UCSD-AML1 (cell line): ENCODE data around the gene MAP3K19.
A peak's percentile ranks its signal among the peaks of the same experiment; 100 is the strongest.
"Not testable (repeated sequence)": the region's sequence is repeated elsewhere in the genome, so short reads cannot be mapped to it uniquely, and the experiment has no call there.

ENCODE experiments used
- DNase-seq: peaks from one replicate; lab custom pipeline; 2025; ENCODE audit not compliant: unreplicated experiment; lab: John Stamatoyannopoulos, UW

The MAP3K19 gene

GRCh38 chr2:134988994-134989605 lies 58.1 kb downstream of the MAP3K19 start:
- DNase-seq, result no peak

- DNase-seq, result no peak
Measured at GRCh38 chr2:134985061-134985460, 62.2 kb downstream of the MAP3K19 start.

GRCh38 chr2:134982603-134983002 lies 64.6 kb downstream of the MAP3K19 start:
- DNase-seq, result no peak

GRCh38 chr2:134980639-134981038 lies 66.6 kb downstream of the MAP3K19 start:
- no peak for DNase-seq

GRCh38 chr2:134979221-134979620 lies 68.0 kb downstream of the MAP3K19 start:
- no peak for DNase-seq

GRCh38 chr2:134977104-134977503 lies 70.1 kb downstream of the MAP3K19 start:
- DNase-seq, result not testable (repeated sequence)

- peak; percentile 28 for DNase-seq
Measured at GRCh38 chr2:134976074-134976702, 71.1 kb downstream of the MAP3K19 start.

- DNase-seq, result no peak
Measured at GRCh38 chr2:134975281-134976009, 71.8 kb downstream of the MAP3K19 start.

GRCh38 chr2:134973241-134974138 lies 73.8 kb downstream of the MAP3K19 start:
- no peak for DNase-seq

- peak; percentile 23 for DNase-seq
Measured at GRCh38 chr2:134967166-134967565, 80.1 kb downstream of the MAP3K19 start.

- no peak for DNase-seq
Measured at GRCh38 chr2:134957477-134957876, 89.8 kb downstream of the MAP3K19 start.

GRCh38 chr2:134955744-134956143 lies 91.5 kb downstream of the MAP3K19 start:
- no peak for DNase-seq

GRCh38 chr2:134954065-134954464 lies 93.2 kb downstream of the MAP3K19 start:
- DNase-seq, result no peak

GRCh38 chr2:134952608-134953007 lies 94.6 kb downstream of the MAP3K19 start:
- no peak for DNase-seq

GRCh38 chr2:134950886-134951285 lies 96.4 kb downstream of the MAP3K19 start:
- DNase-seq, result no peak

- DNase-seq, result no peak
Measured at GRCh38 chr2:134949981-134950708, 97.1 kb downstream of the MAP3K19 start.

GRCh38 chr2:134946073-134946472 lies 101.2 kb downstream of the MAP3K19 start:
- DNase-seq, result no peak

GRCh38 chr2:134944975-134945374 lies 102.3 kb downstream of the MAP3K19 start:
- DNase-seq, result no peak

GRCh38 chr2:134943540-134943939 lies 103.7 kb downstream of the MAP3K19 start:
- DNase-seq, result no peak

GRCh38 chr2:134936691-134937090 lies 110.6 kb downstream of the MAP3K19 start:
- DNase-seq, result no peak

GRCh38 chr2:134934641-134935040 lies 112.6 kb downstream of the MAP3K19 start:
- no peak for DNase-seq
